Right kidney (tissue), 1 donor: ENCODE measurements around the gene SUGCT.
"Not testable (repeated sequence)": the region's sequence is repeated elsewhere in the genome, so short reads cannot be mapped to it uniquely, and the experiment has no call there.

Experiments used
- DNase-seq: peaks from one replicate; pipeline ENCODE4 v3.0.0-alpha.2; 2016

The SUGCT gene

DNA sequence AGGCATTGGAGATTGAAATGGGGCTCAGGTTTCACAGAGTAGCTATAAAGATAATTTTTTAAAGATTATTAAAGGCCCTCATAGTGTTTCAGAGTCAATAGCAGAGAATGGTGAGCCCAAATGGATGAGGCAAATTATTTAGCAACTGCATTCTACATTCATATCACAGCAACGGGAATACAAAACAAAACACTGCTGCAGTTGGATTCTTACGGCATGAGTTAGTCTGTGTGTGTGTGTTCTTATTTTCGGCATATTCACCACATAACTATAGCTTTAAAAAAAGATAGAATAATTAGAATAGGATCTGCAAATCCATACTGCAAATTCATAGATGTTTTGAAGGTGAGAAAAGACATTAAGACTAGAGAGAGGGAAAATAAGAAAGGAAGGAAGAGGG lies 66.0 kb downstream of the SUGCT start:
- no peak for DNase-seq

GRCh38 chr7:40202851-40203250 lies 68.0 kb downstream of the SUGCT start:
- no peak for DNase-seq

GRCh38 chr7:40204581-40204980 lies 69.8 kb downstream of the SUGCT start:
- no peak for DNase-seq

- DNase-seq, result no peak
Measured at GRCh38 chr7:40205992-40206391, 71.2 kb downstream of the SUGCT start.

DNA sequence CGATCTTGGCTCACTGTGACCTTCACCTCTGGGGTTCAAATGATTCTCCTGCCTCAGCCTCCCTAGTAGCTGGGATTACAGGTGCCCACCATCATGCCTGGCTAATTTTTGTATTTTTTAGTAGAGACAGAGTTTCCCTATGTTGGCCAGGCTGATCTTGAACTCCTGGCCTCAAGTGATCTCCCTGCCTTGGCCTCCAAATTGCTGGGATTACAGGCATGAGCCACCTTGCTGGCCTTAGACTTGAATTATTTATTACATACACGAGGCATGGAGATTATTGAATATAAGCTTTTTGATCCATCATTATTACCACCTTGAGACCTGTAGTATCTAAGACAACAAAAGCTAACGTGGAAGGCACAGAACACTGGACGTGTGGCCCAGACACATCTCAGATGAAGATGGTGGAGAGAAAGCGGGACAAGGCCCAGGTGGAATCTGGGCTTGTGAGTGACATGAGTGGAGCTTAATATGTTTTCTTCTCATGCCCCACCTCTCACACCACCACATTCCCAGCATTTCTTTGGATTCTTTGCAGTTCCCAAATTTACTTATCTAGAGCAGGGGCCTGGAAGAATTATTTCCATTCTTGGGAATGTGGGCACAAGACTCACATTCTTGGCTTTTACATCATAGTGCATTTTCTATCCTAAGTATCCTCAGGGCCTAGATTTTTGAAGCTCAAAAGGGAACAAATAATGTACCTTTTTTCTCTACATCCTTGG lies 76.6 kb downstream of the SUGCT start:
- DNase-seq, result no peak

DNA sequence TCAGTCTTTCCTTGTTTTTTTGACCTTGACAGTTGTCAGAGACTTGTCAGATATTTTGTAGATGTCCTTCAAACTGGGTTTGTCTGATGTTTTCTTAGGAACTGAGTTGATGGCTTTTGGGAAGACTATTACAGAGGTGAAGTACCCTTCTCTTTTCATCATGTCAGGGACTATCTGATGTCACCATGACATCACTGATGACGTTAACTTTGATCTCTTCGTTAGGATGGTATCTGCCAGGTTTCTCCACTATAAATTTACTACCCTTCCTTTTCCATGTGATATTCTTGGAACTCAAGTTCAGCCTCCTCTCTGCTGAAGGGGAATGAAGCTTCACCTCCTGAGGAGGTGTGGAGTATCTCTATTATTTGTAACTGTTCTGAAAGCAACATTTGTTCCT lies 78.5 kb downstream of the SUGCT start:
- no peak for DNase-seq

- DNase-seq, result no peak
Measured at GRCh38 chr7:40213856-40214255, 79.1 kb downstream of the SUGCT start.

GRCh38 chr7:40218612-40219011 lies 83.8 kb downstream of the SUGCT start:
- DNase-seq, result not testable (repeated sequence)

- DNase-seq, result no peak
Measured at GRCh38 chr7:40219917-40220316, 85.1 kb downstream of the SUGCT start.

DNA sequence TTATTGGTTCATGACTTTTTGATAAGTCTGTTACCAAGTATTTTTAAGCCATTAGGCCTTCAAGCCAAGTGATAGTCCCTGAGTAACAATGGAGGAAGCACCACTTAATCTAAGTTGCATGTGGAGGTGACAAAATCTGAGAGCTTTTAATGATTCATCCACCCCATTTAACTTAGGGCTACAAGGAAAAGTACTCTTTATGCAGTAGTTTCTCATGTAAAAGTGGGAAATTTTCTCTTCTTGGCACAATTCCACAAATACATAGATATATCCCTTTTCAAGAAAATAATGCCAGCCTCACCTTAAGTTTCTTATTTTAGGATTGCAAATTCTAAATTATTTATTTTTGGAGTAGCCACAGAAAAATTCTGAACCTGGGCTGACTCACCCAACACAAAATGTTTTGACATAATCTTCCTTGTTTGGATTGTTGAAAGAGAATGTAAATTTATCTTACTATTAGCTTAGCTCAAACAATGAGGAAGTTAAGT lies 85.7 kb downstream of the SUGCT start:
- DNase-seq, result no peak

- DNase-seq, result no peak
Measured at GRCh38 chr7:40221836-40222235, 87.0 kb downstream of the SUGCT start.

GRCh38 chr7:40223451-40224127 lies 88.8 kb downstream of the SUGCT start:
- no peak for DNase-seq

DNA sequence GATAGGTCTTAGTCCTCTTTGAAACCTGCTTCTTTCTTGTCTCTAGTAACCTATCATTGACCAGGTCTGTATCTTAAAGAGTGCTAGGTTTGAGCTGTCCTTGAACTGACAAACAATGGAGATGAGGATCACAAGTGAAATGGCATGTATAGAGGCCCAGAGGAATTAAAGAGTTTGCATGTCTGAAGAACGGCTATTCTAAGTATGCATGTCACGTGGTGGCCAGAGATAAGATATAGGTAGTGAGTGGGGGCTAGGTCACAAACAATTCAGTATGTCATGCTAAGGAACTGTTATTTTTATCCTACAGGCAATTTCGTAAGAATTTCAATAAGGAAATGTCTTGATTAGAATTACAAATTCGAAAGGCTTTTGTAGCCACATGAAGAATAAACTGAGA lies 95.3 kb downstream of the SUGCT start:
- DNase-seq, result no peak

DNA sequence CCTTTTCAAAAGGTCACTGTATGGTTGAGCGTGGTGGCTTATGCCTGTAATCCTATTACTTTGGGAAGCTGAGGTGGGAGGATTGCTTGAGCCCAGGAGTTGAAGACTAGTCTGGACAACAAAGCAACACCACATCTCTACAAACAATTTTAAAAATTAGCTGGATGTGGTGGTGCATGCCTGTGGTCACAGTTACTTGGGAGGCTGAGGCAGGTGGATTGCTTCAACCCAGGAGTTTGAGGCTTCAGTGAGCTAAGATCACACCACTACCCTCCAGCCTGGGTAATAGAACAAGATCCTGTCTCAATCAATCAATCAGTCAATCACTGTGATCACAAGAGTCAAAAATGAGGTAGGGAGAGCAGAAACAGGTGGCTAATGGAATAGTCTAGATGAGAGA lies 97.0 kb downstream of the SUGCT start:
- no peak for DNase-seq

GRCh38 chr7:40232242-40232893 lies 97.6 kb downstream of the SUGCT start:
- peak; percentile 36 for DNase-seq

- no peak for DNase-seq
Measured at GRCh38 chr7:40234046-40234445, 99.2 kb downstream of the SUGCT start.

DNA sequence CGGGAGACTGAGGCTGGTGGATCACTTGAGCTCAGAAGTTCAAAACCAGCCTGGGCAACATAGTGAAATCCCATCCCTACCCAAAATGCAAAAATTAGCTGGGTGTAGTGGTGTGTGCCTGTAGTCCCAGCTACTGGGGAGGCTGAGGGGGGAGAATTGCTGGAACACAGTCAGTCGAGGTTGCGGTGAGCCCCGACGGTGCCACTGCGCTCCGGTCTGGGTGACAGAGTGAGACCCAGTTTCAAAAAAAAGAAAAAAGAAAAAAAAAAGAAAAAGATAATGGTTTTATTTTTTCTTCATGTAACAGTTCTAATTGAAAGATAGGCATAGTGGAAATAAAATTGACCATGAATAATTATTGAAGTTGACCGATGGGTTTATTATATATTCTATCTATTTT lies 99.9 kb downstream of the SUGCT start:
- no peak for DNase-seq

- no peak for DNase-seq
Measured at GRCh38 chr7:40237731-40238130, 102.9 kb downstream of the SUGCT start.

DNA sequence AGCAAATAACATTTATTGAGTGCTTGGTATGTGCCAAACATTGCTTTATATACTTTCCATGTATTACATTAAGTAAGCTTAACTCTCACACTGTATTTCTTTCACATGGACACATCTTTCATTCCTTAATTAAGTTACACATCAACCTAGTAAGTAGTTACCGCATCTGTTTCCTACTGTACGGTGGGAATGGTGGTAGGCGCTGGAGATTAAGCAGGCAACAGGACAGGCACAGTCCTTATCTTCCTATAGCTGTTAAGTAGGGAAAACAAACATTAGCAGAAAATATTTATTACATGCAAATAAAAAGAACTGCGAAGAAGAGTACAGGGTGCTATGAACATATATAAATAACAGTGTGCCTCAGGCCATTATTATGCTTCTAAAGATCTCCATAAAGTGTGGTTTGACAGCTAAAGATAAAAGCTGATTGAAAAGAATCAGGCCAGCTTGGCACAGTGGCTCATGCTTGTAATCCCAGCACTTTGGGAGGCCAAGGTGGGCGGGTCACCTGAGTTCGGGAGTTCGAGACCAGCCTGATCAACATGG lies 105.0 kb downstream of the SUGCT start:
- DNase-seq, result no peak

GRCh38 chr7:40243076-40243475 lies 108.3 kb downstream of the SUGCT start:
- no peak for DNase-seq

DNA sequence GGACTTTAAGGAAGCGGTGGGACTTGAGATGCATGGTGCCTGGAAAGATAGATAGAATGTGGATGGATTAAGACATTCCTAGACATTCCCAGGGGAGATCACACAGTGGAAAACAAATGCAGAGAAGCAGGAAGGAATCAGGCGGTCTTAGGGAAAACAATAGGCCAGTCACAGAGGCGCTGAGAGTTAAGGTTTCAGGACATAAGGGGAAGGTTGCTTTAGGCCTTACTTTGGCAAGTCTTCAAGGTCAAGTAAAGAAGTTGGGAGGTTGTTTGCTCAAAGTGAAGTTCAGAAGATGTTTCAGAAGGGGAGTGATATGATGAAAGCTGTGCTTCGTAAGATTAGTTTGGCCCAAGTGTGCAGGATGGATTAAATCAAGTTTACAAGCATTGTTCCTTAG lies 109.4 kb downstream of the SUGCT start:
- DNase-seq, result no peak

DNA sequence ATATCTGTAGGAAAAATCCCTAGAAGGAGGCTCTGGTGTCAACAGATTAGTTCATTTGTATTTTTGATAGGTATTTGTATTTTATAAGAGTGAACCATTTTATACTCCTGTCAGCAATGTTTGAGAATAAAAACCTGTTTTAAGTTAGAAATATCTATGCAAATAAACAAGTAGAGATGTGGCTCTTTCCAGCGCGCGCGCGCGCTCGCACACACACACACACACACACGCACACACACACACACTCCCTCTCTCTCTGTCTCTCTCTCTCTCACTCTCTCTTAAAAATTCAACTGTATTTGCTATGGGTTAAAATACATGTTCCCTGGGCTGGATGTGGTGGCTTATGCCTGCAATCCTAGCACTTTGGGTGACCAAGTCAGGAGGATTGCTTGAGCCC lies 113.9 kb downstream of the SUGCT start:
- DNase-seq, result no peak

- DNase-seq, result not testable (repeated sequence)
Measured at GRCh38 chr7:40253444-40253843, 118.6 kb downstream of the SUGCT start.
